Measurements from ENCODE around the gene HRH1.

DNA sequence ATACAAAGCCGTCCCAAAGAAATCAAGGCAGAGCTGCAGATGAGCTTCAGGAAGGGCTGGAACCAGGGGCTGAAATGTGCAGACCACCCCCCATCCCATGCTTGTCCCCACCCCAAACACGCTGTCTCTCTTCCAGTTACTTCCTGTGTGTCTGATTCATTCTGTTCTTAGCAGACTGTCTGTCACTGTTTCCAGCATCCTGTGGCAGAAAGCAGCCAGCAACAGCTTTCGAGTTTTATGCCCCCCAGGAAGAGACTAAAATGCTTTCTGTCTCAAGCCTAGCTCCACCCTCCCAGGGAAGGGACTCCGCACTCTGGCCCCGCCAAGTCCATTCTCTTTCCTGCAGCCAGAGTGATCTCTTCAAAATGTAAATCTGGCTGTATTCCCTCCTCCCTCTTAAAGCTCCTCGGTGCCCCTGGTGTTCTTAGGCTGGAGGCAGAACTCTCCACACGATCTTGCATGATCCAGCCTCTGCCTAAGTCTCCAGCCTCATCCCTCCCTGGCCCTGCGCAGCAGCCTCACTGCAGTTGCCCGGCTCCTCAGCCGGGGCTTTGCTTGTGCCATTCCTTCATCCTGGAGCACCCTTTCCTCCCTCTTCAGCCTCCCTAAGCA is 41.5 kb downstream of the HRH1 start:
- no peak for TF ChIP-seq EZH2 (IDR thresholded peaks at IDR 0.05; ENCODE audit: low read length)
- TF ChIP-seq, protein P1, sequence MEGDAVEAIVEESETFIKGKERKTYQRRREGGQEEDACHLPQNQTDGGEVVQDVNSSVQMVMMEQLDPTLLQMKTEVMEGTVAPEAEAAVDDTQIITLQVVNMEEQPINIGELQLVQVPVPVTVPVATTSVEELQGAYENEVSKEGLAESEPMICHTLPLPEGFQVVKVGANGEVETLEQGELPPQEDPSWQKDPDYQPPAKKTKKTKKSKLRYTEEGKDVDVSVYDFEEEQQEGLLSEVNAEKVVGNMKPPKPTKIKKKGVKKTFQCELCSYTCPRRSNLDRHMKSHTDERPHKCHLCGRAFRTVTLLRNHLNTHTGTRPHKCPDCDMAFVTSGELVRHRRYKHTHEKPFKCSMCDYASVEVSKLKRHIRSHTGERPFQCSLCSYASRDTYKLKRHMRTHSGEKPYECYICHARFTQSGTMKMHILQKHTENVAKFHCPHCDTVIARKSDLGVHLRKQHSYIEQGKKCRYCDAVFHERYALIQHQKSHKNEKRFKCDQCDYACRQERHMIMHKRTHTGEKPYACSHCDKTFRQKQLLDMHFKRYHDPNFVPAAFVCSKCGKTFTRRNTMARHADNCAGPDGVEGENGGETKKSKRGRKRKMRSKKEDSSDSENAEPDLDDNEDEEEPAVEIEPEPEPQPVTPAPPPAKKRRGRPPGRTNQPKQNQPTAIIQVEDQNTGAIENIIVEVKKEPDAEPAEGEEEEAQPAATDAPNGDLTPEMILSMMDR (optimal IDR thresholded peaks at IDR 0.05 in 1 of 3, IDR thresholded peaks at IDR 0.05 in 1 of 3, conservative IDR thresholded peaks at IDR 0.05 in 1 of 3; ENCODE audit: extremely low read depth in 1 of 3, insufficient read depth in 2 of 3, low read length in 3 of 3): no peak

Measured in keratinocyte (primary cell).